Measurements from ENCODE around the gene MLN.
A peak's percentile ranks its signal among the peaks of the same experiment; 100 is the strongest.

MLN gene

DNA sequence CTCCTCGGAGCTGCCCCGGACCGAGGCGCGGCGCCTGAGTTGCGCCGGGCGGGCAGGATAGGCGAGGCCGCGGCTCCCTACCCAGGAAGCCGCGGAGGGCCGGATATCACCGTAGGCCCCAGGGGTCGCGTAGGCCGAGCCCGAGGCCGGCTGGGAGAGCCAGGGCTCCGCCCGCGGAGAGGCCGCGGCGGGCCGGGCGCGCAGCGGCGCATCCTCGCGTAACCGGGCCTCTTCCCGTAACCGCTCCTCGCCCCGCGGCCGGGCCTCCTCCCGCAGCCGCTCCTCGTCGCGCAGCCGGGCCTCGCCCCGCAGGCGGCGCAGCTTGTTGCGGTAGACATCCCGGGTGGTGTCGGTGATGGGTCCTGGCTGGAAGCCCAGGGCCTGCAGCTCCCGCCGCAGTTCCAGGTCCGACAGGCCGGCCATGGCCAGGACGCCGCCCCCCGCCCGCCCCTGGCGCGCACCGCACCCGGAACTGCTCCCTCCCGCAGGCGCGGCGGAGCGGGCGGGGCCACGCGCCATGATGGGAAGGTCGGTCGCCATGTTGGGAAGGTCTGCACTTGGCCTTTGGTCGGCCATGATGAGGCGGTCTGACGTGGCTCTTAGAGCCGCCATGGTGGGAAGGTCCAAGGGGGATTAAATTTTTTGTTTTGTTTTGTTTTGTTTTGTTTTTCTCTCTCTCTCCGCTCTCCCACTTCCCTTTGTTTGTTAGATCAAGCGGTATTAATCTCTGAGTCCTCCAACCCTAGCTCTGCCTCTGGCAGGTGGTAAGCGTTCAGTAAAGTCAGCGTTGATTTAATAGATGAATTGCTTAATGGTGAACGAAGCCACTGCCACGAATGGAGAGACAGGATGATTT lies 14.9 kb downstream of the MLN start, which contains the start of gene LEMD2:
Gene LEMD2, minus strand, starts transcription at position 437 of the 856 bp plus-strand sequence. Its CDS starts 14 bp downstream, at position 423.
- DNase-seq (ENCODE audit: low spot score), result peak; percentile 94

DNA sequence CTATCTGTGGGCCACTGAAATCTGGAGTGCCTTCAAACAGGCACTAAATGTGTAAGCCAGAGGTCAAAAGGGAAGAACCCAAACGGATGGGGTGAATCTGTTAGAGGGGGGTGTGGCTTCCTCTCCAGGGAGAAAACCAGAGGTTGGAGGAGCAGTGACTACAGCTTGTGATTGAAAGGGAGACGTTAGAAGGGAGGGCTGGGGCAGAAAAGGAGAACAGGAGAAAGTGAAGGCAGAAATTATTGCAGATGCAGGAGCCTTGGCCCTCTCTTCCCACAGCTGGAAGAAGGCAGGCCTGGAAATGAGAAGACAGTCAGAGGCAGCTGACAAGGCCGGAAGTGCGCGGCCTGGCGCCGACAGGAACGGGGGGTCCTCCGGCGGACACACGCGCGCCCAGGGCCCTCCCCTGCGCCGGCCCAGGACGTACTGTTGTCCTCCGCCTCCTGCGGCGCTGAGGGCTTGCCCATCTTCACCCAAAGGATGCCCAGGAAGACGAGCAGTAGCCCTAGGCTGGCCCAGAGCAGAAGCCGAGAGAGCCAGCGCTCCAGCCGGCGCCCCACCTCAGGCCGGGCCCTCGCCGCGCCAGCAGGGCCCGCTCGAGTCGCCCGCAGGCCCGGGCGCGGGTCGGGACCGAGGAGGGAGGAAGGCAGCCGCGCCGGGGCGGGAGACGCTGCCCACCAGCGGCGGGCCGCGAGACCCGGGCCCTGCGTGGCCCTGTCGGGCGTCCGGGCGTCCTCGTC lies 15.7 kb downstream of the MLN start:
- DNase-seq (ENCODE audit: low spot score), result peak; percentile 50

DNA sequence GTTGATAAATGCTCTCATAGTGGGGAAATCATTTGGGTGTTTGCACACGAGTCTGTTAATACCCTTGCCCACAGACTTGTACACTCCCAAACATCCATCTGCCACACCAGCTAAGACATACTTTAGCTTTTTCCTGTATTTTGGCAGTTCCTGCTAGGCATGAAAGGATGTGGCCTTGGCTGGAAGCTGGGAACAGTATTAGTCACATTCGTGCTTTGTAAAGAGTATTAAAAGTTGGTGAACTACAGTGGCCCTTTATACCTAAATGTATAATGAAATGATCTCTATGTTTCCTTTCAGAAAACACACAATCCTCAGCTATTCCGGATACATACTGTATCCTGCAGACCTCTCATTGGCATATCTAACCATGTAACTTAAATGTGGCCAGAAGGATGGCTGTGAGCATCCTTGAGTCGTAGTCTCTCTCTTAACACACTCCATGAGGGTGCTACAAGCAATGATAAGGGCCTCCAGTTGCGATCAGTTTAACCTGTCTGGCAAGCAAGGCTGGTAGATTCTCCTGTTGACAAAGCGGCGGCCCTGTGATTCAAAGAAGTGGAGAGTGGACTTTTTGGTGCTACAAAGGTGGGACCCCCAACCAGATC lies 16.4 kb downstream of the MLN start:
- DNase-seq (ENCODE audit: low spot score), result no peak

DNA sequence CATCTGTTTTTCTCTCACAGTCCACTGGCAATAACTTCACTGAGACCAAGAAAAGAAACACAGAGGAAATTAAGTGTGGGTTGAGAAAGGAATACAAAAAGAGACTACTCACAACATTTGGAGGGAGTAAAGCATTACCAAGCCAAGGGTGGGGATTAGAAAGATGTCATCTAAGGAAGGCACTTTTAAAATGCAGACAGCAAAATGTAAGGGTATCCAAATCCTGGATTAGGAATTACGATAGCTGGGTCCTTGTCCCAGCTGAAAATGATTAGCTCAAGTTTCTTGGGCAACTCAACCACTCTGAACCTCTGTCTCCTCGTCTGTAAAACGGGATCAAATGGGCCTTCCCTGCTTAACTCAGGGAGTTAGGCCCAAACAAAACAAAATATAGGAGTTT lies 17.1 kb downstream of the MLN start:
- DNase-seq (ENCODE audit: low spot score), result no peak

DNA sequence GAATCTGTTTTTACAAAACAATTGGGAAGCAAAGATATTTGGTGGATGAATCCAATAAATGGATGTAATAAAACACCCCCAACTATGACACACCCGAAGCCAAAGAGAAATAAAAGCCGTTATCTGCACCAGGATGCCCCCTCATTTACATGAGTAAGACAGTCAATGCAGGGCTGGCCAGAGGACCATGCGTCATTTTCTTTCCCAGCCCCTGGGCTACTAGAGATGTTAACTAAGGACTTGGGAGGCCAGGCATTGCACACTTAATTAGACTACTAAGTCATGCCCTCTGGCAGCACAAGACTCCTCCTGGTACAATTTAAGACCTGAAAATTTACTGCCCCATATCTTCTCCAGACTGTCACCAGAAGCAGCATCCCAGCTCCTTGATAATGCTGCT lies 18.0 kb downstream of the MLN start:
- no peak for DNase-seq (ENCODE audit: low spot score)

DNA sequence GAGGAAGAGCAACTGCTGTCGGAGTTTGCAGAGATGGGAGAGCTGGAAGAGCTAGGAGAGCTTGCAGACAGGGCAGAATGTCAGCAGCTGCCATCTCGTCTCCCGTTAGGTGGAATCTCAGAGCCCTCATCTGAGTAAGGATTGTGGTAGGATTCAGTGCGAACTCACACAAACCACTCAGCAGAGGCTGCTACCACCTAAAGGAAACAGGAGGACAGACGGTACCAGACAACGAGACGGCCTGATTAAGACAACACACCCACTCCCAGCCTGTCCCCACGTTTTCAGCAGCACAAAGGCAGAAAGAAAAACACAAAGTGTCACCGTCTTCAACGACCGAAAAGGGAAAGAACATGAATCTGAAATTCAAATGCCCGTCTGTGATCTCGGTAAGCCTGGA lies 19.0 kb downstream of the MLN start:
- no peak for DNase-seq (ENCODE audit: low spot score)

- no peak for DNase-seq (ENCODE audit: low spot score)
Observed at GRCh38 chr6:33783781-33784520, 19.9 kb downstream of the MLN start.

- DNase-seq (ENCODE audit: low spot score), result no peak
Observed at GRCh38 chr6:33782561-33782960, 21.2 kb downstream of the MLN start.

- no peak for DNase-seq (ENCODE audit: low spot score)
Observed at GRCh38 chr6:33781131-33781975, 22.4 kb downstream of the MLN start.

- no peak for DNase-seq (ENCODE audit: low spot score)
Observed at GRCh38 chr6:33779895-33780294, 23.9 kb downstream of the MLN start.

DNA sequence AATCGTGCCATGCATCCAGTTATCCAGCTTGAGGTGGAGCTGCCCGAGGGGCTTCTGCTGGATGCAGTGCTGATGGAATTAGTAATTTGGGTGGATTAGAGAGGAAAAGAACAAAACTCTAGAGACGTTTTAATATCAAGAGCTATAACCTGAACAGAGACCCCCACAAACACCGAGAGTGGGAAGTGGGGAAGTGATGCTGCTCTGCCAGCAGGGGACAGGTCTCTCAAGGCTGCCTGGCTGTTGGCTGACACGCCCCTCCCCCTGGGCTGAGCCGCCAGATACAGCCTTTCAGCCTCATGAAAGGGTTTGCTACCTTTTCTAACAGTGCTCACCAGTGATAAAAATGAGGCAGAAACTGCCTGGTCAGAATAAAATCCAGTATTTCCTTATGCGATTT lies 24.5 kb downstream of the MLN start:
- DNase-seq (ENCODE audit: low spot score), result no peak

GRCh38 chr6:33778444-33779121 lies 25.2 kb downstream of the MLN start:
- no peak for DNase-seq (ENCODE audit: low spot score)

DNA sequence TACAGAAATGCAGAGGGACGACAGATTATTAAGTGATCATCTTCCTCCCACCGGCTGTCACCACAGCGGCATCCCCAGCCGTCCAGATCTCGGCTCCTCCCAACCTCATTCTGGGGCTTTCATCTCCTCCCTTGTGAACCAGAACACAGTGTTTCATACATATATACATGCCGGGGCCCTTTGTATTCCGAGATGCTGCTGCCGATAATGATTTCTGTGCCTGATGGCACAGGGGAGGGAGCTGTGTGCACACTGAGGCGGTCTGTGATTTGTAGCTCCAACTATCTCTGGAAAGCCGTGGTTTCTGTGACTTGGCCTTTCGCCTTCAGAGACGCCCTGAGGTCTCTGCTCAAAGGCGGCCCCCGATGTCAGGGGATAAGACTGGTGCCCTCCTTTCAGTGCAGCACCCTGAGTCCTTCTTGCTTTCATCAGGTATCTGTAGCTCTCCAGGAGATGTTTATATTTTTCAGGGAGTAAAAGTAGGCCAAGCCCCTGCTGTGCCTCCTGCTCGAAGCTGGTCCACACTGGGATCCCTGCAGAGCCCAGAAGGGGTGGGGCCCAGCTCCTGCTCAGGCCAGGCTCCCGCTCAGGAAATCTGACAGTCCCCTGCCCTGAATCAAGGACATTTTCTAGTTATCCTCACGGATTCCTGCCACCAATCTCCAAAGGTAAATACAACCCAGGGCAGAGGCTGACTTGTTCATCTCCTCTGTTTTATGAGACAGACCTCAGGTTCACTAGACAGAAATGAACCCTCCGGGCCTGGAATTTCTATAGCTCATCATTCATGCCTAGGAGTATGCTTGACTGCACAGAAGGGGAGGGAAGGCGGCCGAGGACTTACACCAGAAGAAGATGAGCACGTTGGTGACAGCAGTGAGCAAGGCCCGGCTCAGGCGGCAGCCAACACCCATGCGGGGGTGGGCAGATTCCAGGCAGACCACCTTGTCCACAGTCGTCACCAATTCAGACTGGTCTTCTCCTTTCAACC lies 26.1 kb downstream of the MLN start:
- DNase-seq (ENCODE audit: low spot score), result no peak

DNA sequence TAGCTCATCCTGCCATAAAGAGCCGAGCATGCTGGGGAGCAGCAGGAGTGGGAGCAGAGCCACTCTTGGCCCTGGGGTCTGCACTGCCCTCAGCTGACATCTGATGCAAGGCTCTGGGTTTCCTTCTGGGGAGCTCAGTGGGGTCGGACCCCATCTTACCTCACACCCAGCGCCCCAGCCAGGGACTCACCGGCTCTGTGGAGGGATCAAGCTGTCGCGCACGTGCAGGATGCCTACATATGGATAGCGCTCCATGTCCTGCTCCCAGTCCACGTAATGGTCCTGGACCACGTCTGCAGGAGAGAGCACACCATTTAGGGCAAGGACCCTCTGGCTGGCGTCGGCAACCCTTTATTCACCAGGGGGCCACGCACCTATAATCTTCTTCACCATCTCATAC lies 27.0 kb downstream of the MLN start:
- DNase-seq (ENCODE audit: low spot score), result no peak

DNA sequence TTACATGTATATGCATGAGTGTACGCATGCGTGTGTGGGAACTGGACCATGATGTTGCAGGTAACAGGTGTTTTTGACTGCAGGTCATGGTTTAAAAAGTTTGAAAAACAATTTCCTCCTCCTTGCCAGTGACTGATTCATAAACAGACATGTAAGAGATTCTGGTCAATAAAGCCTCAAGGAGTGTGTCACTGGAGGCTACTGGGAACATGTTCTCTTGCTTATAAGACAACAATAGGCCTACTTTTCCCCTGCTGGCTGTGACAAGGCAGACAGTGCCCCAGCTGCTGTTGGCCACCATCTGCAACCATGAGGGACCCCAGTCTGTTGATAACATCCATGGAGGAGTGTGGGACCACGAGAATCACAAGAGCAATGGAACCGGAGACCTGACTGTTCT lies 27.6 kb downstream of the MLN start:
- DNase-seq (ENCODE audit: low spot score), result no peak

- no peak for DNase-seq (ENCODE audit: low spot score)
Observed at GRCh38 chr6:33774774-33775173, 29.0 kb downstream of the MLN start.

DNA sequence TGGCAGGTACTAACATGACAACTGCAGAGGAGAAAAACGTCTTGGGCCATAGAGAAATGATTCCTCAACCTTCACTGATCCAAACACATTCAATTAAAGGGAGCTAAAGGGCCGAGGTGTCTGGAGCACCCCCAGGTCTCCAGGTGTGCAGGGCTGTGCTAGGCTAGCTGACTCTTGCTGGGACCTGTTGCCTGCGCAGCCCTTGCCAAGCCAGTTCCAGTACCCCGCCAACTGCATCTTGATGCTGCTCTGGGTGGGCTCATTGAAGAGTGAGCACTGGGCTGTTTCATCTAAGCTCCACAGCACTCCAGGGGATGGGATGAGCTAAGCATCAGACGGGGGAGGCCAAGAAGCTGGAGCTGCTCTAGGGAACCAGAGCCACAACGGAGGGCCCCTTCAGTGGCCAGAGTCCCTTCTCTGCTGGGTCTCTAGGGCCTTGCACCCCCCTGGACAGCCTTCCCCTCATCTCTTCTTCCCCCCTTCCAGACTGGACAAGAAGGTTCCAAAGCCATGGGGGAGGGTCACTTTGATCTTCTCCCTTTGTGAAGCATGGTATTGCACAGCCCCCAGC lies 30.8 kb downstream of the MLN start:
- no peak for DNase-seq (ENCODE audit: low spot score)

- no peak for DNase-seq (ENCODE audit: low spot score)
Observed at GRCh38 chr6:33772082-33772830, 31.5 kb downstream of the MLN start.
